NCI-H128 (cell line): Measurements from ENCODE around the gene GAK.

ENCODE experiments used
- DNase-seq: peaks from one replicate; lab custom pipeline; 2025; ENCODE audit not compliant: unreplicated experiment; lab: John Stamatoyannopoulos, UW

The GAK gene

GRCh38 chr4:855880-856224 lies 76.3 kb downstream of the GAK start:
- DNase-seq: no peak

- DNase-seq: no peak
Measured at GRCh38 chr4:854356-854755, 77.8 kb downstream of the GAK start.

- no peak for DNase-seq
Measured at GRCh38 chr4:853416-853781, 78.7 kb downstream of the GAK start.

GRCh38 chr4:851701-852430 lies 80.2 kb downstream of the GAK start:
- no peak for DNase-seq

GRCh38 chr4:850323-850945 lies 81.7 kb downstream of the GAK start:
- DNase-seq: no peak

- DNase-seq: no peak
Measured at GRCh38 chr4:849478-850175, 82.5 kb downstream of the GAK start.

- DNase-seq: no peak
Measured at GRCh38 chr4:848803-849477, 83.2 kb downstream of the GAK start.

- DNase-seq: no peak
Measured at GRCh38 chr4:848307-848691, 83.8 kb downstream of the GAK start.

GRCh38 chr4:845836-846251 lies 86.3 kb downstream of the GAK start:
- no peak for DNase-seq

- no peak for DNase-seq
Measured at GRCh38 chr4:845233-845835, 86.8 kb downstream of the GAK start.

GRCh38 chr4:844752-845232 lies 87.3 kb downstream of the GAK start:
- DNase-seq: no peak

- DNase-seq: no peak
Measured at GRCh38 chr4:839675-840443, 92.3 kb downstream of the GAK start.

- DNase-seq: no peak
Measured at GRCh38 chr4:837772-838171, 94.3 kb downstream of the GAK start.

- no peak for DNase-seq
Measured at GRCh38 chr4:836750-837301, 95.3 kb downstream of the GAK start.

GRCh38 chr4:836003-836511 lies 96.1 kb downstream of the GAK start:
- DNase-seq: no peak

GRCh38 chr4:835148-836002 lies 96.7 kb downstream of the GAK start:
- peak; percentile 16 for DNase-seq

- DNase-seq: no peak
Measured at GRCh38 chr4:834368-835147, 97.6 kb downstream of the GAK start.

- DNase-seq: no peak
Measured at GRCh38 chr4:833731-834367, 98.3 kb downstream of the GAK start.
